Hematopoietic multipotent progenitor cell treated with erythropoietin and hydrocortisone succinate and interleukin-3 and kit ligand, for 17 days (in vitro differentiated cells): Measurements from ENCODE around the gene TMEM132A.

ENCODE experiments used
- DNase-seq: peaks from one replicate; pipeline ENCODE4 v3.0.0-alpha.2; 2015; ENCODE audit warnings: low spot score

The TMEM132A gene, protein sequence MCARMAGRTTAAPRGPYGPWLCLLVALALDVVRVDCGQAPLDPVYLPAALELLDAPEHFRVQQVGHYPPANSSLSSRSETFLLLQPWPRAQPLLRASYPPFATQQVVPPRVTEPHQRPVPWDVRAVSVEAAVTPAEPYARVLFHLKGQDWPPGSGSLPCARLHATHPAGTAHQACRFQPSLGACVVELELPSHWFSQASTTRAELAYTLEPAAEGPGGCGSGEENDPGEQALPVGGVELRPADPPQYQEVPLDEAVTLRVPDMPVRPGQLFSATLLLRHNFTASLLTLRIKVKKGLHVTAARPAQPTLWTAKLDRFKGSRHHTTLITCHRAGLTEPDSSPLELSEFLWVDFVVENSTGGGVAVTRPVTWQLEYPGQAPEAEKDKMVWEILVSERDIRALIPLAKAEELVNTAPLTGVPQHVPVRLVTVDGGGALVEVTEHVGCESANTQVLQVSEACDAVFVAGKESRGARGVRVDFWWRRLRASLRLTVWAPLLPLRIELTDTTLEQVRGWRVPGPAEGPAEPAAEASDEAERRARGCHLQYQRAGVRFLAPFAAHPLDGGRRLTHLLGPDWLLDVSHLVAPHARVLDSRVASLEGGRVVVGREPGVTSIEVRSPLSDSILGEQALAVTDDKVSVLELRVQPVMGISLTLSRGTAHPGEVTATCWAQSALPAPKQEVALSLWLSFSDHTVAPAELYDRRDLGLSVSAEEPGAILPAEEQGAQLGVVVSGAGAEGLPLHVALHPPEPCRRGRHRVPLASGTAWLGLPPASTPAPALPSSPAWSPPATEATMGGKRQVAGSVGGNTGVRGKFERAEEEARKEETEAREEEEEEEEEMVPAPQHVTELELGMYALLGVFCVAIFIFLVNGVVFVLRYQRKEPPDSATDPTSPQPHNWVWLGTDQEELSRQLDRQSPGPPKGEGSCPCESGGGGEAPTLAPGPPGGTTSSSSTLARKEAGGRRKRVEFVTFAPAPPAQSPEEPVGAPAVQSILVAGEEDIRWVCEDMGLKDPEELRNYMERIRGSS

DNA sequence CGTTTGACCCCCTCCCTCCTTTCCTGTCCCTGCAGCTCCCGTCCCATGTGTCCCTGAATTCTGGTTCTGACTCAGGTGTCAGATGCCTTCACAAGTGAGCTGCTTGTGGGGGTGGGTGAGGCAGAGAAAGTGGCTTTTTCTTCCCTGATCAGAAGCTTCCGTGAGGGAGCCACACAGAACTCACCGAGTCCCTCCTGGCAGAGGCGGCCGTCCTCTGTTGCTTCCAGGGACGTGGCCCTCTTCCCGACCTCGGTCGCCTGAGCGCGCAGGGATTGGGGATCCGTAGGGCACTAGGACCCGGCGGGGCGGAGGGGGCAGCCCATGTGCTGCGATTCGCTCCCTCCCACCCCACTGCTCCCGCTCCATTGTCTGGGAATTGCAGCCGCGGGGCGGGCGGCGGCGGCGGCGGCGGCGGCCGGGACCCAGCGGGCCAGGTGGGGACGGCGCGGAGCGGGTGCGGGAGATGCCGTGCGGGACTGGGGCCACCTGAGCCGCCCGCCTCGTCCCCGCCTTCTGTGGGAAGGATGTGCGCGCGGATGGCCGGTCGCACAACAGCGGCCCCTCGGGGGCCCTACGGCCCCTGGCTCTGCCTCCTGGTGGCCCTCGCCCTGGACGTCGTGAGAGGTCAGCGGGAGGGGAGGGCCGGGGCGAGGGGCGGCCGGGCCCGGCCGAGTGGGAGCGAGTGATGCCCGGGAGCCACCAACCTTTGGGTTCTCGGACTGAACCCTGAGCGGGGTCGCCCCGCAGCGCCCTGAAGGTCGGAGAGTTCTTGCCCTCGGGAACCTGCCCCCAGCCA, at the start of gene TMEM132A:
TSS of gene TMEM132A (plus strand) at position 351 of the 796 bp plus-strand sequence. CDS start at position 525, 174 bp downstream.
- DNase-seq, result no peak

DNA sequence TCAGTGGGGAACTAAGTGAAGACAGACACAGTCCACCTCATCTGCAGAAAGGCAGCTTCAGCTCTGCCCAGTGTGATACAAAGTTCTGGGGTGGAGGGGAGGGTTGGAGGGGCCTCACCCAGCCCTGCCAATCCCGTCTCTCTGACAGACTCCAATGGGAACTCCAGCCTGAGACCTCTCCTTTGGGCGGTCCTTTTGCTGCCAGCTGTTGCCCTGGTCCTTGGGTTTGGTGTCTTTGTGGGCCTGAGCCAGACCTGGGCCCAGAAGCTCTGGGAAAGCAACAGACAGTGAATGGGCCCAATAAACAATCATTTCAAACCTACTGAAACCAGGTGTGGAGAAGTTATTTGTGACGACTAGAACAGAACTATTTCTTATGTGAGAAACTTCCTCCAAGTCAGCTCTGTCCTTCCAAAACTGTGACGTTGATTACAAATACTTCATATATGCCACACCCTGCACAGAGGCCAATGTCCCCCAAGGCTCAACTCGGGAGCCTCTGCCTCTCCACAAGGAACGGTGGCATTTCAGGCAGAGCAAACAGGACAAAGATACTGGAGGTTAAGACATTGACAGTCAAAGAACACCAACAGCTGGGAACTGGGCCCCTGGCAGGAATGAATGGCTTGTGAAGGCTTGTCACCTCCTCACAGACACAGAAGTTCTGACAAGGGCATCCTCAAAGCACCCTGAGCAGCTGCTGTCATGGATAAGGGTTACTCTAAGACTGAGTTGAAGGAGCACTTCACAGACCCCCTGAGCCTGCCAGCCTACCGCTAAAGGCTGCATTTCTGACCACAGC, 48.7 kb upstream of the TMEM132A start:
- DNase-seq, result no peak

DNA sequence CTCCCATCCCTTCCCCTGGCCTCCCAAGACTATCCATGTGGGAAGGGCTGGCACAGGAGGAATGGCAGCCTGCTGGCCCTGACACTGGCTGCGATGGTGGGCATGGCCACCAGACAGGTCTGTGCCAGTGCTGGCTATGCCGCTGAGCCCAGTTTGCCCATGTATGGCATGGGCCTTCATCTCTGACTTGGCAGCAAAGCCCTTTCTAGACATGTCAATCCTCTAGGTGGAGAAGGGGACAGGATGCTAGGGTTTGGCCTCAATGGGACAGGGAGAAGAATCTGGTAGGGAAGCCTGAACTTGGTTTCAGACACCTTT, 48.1 kb upstream of the TMEM132A start:
- DNase-seq, result no peak

DNA sequence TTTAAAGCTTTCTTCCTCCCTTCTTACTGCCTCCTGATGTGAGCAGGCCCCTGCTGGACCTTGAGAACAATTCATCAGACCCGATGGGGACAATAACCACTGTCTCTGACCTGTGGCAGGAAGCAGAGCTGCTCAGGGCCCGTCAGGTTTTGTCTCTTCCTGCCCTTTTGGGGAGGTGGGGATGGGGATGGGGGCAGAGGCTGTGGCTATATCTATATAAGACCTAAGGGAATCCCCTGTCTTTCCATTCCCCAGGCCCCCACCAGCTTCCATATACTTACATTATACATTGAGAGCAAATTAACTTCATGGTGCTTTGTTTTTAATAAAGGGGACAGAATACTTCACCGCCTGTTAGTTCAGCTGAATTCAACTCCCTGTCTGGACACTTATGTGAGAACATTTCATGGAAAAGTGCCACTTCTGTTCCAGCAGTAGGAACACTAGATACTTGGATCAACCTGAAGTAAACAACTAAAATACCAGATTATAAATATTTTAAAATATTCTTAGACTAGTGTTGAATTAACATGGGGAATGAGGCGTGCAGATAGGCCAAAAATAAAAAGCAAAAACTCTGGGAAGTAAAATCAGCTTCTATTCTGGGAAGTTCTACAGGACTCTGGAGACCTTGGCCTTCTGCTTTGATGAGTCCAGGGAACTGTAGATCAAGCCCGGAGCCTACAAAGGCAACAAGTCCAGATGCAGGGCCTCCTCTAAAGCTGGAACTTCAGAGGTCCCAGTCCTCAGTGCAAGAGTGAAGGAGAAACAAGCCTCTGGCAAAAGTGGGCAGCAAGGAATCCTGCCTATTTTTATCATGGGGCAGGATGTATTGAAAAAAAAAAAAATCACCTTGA, 45.8 kb upstream of the TMEM132A start:
- DNase-seq, result no peak

DNA sequence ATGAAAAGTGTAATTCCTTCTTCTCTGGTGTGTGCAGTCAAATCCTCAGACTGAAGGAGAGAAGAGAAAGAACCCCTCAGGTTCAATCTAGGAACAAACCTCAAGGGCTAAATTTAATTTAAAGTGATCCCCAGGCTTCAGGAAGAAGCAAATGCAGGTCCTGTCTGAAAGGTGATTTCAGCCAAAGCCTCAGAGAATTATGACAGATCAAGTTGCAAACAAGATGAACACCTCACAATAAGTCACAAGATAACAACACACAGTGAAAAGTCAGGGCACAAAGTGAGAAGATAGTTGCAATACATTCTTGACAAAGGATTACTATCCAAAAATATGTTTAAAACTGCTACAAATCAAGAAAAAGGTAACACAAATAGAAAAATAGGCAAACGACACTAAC, 45.2 kb upstream of the TMEM132A start:
- no peak for DNase-seq

DNA sequence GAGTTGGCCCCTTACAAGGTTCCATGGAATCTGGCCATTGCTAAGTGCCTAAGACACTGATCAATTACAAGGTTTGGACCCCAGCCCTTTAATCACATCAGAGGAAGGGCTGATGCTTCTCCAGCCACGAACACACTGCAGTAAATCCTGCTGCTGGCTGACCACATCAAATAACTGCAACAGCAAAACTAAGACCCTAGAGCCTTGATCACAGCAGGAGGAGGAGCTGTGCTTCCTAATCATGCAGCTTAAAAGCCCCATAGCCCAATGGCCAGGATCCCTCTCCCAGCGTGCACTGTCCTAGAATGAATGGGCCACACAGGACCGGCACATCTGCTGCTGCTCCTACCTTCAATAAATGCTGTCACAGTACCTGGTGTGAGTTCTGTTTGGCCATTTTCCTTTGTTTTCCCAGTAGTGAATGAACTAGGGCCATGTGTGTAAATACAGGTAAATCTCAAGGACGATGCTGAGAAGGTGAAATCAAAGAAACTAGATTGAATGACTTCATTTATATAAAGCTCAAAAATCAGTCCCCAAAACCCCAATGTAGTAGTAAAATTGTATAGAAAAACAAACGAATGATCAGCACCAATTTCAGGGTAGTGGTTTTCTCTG, 44.2 kb upstream of the TMEM132A start:
- no peak for DNase-seq

DNA sequence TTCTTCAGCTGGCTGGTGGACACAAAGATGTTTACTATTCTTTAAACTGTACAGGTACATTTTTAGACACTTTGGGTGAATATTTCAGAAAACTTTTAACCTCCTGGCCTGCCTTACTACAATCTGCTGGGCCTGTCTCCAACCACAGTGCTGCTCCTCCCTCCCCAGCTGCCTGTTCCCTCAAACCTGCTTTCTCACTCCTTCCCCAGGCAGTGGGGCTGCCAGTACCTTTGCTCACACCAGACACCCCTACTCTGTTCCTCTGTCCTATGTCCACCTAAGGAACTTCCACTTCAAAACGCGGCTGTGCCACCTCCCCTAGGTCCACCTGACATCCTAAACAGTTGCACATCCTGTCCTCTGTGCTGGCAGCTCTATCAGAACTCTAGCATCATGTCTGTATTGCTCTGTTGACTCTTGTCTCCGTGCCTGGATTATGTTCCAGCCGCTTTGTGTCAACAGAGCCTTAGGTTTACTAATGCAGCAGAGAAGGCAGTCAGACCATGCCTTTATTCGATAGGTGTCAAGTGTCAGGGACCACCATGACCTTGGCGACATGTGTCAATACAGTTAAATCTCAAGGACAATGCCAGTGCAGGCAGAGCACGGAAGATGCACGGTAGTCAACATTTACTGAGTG, 43.5 kb upstream of the TMEM132A start:
- no peak for DNase-seq

DNA sequence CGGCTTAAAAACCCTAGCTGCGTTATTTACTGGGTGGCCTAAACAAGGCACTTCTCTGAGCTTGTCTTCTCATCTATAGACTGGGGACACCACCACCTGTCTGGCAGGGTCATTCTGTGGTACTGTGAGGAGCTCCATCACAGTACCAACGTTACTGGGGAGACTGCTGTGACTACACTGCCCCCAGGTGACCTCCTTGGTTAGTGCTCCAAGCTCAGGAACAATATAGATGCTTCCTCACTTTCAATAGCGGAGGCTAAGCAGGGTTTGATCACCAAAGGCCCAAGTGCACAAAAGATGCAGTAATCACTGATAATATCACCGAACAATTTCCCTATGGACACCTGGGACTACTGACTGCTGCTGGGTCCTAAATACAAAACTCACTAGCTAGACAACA, 36.7 kb upstream of the TMEM132A start:
- DNase-seq, result peak; percentile 37

DNA sequence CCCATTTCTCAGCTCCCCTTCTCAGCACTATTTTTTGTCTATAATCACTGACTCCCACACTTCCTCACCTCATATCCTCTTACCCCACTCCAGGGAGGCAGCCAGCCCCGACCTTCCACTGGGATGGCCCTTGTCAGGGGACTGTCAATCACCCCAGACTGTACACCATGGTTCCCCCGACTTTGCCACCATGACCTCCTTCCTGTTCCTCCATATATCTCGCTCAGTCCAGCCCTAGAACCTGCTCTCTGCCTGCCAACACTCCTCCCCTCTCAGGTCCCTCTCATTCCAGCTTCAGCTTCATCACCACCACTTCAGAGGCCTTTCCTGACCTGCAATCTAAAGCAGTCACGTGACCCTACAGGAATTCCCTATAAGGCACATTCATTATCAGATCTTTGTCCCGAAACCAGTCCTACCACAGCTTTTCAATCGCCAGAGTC, 34.4 kb upstream of the TMEM132A start:
- DNase-seq, result no peak

DNA sequence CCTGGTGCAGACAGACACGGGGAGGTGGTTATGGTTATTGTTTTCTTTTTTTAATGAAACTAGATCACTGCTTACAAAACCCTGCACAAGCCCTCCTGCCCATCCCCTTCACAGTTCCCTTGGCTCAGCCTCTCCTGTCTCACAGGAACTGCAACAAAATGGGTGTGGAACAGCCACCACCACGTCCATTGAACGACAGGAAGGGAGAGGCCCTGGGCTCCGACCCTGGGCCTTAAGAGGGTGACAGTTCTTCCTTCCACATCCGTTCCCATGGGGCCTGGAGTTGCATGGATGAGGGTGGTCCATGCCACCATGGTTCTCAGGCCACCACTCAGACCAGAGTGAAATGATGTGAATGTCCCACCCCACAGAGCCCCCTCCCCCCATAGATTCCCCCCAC, 33.6 kb upstream of the TMEM132A start:
- DNase-seq, result no peak

DNA sequence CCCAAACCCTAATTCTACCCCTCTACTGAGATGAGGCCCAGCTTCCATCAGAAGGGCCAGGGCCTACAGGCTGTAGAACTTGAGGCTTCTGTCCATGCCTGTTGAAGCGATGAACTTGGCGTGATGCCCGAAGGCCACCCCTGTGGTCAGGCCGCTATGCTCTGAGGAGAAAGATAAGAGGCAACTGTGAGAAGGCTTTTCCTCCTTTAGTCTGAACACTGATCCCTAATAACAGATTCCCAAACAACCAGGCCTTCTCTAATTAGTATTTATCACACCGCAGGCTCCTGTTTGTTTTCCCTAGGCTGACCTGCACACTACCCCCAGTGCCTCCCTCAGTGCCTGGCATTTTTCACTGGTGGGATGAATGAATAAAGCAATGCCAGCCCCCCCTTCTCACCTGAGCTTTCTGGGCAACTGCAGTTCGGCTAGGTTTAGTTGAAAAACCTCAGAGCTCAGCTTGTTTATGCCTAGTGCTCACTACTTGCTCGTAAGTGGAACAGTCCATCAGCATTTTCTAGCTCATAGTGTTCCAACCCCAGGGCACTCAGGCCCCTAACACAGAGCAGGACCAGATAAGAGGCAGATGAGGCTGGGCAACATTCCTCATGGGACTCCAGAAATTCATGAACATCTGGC, 33.0 kb upstream of the TMEM132A start:
- peak; percentile 58 for DNase-seq

DNA sequence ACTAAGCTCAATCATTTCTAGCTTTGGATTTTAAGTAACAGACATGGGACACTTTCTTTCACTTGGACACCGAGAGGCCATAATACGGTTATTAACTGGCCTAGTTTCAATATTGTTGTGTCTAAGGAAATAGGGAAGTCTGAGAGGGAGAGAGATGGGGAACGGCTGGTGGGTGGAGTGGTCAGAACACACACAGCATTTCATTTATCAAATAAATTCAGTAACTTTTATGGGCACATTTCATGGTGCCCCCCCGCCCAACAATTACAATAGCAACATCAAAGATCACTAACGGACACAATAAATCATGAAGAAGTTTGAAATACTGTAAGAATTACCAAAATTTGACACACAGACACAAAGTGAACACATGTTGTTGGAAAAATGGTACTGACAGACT, 28.6 kb upstream of the TMEM132A start:
- no peak for DNase-seq

DNA sequence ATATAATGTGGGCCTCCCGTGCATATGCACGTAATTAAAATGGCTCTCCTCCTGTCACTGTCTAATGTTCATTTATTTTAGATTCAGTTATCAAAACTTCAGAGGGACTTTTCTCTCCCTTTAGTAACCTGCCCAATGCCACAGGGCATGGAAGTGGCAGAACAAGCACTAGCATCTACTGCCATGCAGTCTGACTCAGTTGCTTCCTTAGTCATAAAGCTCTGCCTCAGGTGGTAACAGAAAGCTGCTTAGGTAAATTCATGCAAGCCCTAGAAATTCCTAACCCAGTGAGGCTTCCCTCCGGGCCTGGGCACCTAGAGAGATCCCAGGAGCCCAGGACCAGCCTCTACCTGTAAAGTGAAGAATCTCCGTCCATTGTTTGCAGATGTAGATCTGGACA, 26.8 kb upstream of the TMEM132A start:
- DNase-seq, result no peak

DNA sequence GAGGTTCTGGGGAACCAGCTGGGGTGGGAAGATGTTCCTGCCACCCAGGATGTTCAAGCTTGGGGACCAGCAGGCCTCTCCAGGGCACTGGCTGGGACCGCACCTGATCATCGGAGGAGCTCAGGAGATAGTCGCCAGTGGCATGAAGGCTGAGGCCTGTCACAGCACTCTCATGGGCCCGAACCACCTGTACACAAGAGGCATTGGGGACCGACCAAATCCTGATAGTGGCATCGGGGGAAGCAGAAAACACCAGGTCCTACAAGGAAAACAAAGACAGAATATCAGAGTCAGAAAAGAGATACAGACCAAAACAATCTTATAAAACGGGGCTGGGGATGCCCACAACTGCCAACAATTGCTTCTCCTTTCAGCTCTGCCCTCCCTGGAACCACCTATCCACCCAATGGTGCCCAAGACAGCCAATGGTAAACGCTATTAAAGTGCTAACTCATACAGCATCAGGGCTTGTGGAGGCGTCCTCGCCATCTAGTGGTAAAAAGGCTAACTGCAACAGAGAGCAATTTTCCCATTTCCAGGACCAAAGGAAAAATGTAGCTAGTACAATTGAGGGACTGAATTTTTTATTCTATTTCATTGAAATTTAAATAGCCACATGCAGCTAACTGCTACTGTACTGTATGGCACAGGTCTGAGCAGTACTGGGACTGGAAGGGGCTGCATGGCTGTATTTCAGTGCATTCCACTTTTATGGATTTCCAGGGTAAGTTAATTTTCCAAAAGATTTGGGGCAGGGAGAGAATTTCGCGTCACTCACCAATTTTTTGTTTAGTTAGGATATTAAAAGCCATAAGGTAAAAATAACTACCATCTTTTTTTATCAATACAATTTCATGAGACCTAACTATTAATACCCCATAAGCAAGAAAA, 25.0 kb upstream of the TMEM132A start:
- peak; percentile 89 for DNase-seq

DNA sequence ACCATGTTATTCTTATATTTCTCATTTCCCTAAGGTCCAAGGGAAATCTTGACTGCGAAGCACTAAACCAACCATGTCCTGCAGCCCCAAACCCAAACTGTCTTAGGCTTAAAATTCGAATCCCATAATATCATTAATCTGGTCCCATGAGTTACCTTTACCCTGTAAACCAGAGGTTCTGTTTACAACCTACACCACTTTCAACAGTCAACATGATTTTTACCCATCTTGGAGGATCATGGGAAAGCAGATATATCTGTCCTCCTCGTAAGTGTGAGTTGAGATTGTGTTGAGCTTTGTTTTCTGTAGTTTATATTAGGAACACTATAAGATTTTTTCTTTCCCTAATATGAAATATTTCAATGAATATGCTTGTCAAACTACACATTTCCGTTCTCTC, 24.3 kb upstream of the TMEM132A start:
- DNase-seq, result no peak

DNA sequence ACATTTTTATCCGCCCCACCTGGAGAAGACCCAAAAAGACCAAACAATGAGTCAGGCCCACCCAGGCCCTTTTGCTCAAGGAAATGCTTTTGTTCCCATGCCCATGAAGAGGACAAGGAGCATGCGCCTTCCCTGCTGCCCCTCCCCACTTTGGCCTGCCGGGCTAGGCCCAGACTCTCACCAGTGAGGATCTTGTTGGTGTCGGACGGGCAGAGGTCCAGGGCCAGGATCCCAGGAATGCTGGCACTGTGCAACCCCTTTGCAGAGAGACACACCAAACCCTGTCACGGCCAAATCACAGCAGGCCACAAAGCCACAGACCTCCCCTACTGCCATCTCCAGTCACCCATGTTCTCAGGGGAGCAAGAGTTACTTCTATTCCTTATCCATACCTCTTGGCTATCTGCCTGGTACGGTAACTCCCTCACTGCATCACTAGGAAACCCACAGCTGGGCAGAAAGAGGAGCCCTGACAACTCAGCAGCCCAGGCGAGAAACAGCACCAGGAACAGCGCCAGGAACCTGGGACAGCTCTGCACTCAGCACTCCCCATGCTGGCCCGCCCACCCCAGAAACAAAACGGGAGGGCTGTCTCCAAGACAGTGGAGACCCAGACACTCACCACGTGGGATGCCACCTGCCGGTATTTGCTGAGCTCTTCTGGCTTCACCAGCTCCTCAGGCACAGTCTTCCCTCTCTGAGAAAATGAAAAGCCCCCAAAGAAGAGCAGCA, 23.4 kb upstream of the TMEM132A start:
- no peak for DNase-seq

DNA sequence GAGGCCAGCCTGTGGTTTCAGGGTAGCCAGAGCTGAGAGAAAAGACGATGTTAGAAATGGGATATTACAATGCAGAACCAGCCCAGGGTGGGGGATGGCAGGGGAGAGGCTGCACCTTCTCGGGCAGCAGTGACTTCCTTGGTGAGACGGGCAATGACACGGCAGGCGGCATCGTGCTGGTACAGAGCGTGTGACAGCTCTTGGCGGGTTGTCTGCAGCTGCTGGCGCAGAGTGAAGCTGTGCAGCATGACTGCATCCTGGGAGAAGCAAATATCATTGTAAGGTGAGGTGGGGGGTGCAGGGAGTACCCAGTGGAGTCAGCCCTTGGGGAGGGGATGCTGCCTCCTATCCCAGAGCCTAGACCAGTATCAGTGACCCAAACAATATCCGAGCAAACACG, 21.6 kb upstream of the TMEM132A start:
- DNase-seq, result no peak
